Measurements from ENCODE around the gene LPP.
"Not testable (repeated sequence)": the region's sequence is repeated elsewhere in the genome, so short reads cannot be mapped to it uniquely, and the experiment has no call there.

LPP gene, protein sequence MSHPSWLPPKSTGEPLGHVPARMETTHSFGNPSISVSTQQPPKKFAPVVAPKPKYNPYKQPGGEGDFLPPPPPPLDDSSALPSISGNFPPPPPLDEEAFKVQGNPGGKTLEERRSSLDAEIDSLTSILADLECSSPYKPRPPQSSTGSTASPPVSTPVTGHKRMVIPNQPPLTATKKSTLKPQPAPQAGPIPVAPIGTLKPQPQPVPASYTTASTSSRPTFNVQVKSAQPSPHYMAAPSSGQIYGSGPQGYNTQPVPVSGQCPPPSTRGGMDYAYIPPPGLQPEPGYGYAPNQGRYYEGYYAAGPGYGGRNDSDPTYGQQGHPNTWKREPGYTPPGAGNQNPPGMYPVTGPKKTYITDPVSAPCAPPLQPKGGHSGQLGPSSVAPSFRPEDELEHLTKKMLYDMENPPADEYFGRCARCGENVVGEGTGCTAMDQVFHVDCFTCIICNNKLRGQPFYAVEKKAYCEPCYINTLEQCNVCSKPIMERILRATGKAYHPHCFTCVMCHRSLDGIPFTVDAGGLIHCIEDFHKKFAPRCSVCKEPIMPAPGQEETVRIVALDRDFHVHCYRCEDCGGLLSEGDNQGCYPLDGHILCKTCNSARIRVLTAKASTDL

DNA sequence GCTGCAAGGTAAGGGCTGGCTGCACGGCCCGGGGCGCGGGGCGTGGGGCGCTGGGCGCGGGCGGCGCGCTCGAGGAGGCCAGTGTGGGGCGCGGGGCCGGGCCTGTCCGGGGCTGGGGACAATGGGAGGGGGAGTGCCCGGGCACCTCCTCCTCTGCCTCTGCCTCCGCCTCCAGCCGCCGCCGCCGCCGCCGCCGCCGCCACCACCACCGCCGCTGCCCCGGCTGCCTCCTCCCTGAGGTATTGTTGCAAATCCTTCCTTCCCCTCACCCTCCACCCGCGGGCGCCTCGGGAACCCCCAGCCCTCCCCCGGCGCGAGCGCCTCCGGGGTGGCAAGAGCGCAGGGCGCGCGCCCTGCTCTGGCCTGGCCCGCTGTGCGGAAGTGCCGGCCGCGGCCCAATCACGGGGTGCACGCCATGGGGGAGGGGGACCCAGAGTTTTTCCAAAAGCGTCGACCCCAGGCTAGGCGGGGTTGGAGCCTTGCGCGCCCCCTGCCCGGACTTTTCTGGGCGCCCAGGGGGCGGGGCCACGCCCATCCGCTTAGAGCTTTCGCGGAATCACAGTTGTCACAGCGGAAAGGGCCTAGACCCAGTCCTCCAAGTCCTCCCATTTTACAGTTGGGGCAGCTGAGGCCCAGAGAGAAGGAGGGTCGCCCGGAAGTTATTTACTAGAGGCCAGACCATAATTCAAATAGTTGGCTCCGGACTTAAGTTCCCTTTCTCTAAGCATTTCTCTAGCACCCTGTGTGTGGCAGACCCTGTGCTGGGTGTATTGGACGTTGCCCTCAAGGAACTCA is at the start of gene LPP:
LPP (plus strand) TSS at position 144 of the 795 bp plus-strand sequence. CDS start 251,964 bp downstream, outside the sequence.
- DNase-seq, result peak; percentile 24

DNA sequence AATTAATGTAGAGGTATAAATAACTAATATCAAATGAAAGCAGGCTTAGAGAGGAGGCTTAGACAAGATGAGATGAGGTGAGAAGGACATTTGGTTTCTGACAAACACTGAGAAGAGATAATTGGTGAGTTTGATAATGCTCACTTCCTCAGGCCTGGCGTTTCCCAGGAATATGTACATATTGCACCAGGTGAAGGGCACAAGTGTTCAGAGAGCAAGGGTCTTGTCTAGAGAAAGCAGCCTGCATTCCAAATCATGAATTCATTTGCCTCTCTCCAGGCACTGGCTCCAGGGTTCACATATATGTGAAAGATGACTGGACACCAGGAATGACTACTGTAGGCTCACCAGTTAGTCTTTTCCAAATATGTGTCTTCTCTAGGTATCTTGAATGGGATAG is 48.0 kb upstream of the LPP start:
- no peak for DNase-seq

- DNase-seq, result no peak
Observed at GRCh38 chr3:188106454-188106853, 47.5 kb upstream of the LPP start.

DNA sequence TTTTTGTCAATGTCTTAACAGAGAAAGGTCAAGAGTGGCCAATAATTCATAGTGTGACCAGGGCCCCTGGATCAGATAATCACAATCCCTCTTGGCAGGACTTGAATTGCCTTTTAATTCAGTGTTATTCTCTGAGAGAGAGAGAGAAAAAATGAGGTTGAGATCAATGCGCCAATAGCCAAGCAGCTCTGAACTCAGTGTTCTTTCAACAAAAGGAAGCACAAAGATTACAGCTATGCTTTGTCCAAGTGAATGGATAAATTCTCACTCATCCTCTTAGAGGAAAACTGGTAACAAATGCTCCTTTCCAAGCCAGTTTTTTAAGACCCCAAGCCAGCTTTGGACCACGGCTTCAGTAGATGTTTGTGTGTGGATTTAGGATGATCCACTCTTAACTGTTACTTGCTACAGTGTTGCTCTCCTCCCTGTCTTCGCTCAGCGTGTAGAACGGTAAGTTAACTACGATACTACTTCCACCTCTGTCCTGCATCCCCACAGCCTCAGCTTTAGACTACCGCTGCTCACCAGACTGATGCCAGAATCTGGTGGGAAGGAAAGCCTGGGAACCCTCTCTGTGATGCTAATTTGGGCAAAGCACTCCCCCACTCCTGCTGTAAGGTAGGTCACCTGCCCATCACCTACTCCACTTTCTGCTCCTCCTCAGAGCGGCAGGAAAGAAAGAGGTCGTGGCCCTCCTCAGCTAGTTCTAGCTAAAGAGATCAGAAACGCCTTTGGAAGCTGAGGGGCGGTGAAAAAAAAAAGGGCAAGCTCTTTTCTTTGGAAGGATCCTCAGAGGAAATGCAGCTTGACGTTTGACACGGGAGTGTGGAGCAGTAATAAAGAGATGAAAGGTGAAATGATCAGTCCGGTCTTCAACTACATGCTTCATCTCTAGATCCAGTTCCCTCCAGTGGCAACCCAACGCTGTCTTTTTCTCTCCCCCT is 46.8 kb upstream of the LPP start:
- no peak for DNase-seq

GRCh38 chr3:188108703-188109412 is 45.1 kb upstream of the LPP start:
- no peak for DNase-seq

GRCh38 chr3:188111002-188111584 is 42.9 kb upstream of the LPP start:
- no peak for DNase-seq

- DNase-seq, result no peak
Observed at GRCh38 chr3:188113756-188114155, 40.2 kb upstream of the LPP start.

DNA sequence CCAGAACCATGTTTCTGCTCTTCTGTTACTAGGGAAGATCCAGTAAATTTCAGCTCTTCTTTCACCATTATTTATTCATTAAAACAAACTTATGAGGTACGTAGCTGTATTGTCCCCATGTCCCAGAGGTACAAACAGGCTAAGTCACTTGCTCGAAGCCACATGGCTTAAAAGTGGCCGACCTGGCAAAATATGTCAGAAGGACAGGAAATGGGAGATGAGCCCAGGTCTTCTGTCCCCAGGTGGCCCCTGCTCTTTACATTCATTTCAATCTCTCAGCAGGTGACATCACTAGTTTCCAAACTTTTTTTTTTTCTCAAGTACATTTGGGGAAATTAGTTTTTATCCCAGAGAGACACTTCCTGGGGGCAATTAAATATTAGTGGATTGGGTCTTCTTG is 34.1 kb upstream of the LPP start:
- no peak for DNase-seq

GRCh38 chr3:188122571-188123169 is 31.3 kb upstream of the LPP start:
- no peak for DNase-seq

- DNase-seq, result no peak
Observed at GRCh38 chr3:188123170-188123905, 30.6 kb upstream of the LPP start.

GRCh38 chr3:188124184-188124583 is 29.8 kb upstream of the LPP start:
- DNase-seq, result no peak

DNA sequence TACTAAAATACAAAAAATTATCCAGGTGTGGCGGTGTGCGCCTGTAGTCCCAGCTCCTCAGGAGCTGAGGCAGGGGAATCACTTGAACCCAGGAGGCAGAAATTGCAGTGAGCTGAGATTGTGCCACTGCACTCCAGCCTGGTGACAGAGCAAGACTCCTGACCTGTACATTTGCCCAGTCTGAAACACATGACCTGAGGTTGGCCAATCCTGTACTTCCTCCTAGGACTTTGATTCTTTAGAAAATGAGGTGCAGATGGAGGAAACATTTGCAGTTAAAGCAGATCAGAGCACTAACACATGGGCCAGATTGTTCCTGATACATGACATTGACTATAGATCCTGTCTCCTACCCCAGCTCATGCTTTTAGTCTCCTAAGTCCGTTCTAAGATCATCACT is 28.9 kb upstream of the LPP start:
- no peak for DNase-seq

DNA sequence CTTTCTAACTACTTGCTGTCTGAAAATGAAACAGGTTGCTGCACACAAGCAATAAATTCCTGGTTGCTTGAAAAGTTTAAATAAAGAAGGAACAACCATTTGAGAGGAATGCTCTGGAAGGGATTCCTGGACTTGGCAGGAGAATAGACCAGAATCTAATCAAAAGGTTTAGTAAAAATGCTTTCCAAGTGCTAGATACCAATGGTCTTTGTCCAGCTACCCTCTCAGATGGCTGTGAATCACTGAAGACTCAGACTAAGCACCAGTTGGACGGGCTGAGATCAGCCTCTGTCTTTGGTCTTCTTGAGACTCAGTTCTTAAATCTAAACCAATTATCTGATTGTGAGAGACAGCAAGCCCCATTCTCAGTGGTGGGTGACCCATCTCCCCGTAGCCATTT is 27.7 kb upstream of the LPP start:
- no peak for DNase-seq

- DNase-seq, result no peak
Observed at GRCh38 chr3:188126934-188127333, 27.0 kb upstream of the LPP start.

DNA sequence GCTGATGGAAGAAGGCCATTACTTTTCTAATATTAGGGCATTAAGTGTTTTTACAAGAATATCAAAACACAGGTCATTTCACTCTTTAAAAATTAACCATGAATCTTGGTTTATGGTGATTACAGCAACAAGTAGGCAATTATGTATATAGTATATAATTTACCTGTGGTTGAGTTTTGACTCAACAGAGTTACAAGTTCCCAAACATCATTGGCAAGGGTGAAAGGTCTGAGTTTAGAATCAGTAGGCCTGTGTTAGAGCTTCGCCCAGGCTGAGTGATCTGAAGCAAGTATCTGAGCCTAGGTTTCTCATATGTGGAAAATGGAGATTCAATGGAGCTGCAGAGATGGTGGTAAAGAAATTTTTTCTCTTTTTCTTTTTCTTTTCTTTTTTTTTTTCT is 25.1 kb upstream of the LPP start:
- DNase-seq, result no peak

DNA sequence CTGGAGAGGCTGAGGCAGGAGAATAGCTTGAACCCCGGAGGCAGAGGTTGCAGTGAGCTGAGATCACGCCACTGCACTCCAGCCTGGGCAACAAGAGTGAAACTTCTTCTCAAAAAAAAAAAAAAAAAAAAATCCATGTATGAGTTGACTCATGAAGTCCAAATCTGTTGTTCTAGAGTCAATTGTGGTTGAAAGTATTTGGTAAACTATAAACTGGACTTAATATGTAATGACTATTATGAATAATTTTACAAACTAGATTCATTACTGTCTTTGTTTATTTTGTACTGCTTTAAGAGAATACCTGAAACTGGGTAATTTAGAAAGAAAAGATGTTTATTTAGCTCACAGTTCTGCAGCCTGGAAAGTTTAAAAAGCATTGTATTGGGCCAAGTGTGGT is 22.9 kb upstream of the LPP start:
- not testable (repeated sequence) for DNase-seq

GRCh38 chr3:188133219-188133618 is 20.7 kb upstream of the LPP start:
- DNase-seq, result no peak

GRCh38 chr3:188133646-188134045 is 20.3 kb upstream of the LPP start:
- DNase-seq, result no peak

DNA sequence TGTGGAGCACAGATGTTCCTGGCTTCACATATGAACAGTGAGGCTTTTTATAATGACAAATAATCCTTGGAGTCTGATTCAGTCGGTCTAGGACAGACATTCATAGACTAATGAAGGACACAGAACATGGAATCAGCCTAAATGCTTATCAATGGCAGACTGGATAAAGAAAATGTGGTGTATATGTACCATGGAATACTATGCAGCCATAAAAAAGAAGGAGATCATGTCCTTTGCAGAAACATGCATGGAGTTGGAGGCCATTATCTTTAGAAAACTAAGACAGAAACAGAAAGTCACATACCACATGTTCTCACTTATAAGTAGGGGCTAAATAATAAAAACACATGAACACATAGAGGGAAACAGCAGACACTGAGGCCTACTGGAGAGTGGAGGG is 19.9 kb upstream of the LPP start:
- DNase-seq, result no peak

GRCh38 chr3:188134856-188135255 is 19.1 kb upstream of the LPP start:
- DNase-seq, result no peak
